OCI-M2 (cell line): ENCODE results near the gene IL1RL2.

Experiments
- DNase-seq: peaks from one replicate; lab custom pipeline; 2025; ENCODE audit not compliant: unreplicated experiment; lab: John Stamatoyannopoulos, UW

The IL1RL2 gene

GRCh38 chr2:102193074-102193473, 6.3 kb downstream of the IL1RL2 start:
- no peak for DNase-seq

DNA sequence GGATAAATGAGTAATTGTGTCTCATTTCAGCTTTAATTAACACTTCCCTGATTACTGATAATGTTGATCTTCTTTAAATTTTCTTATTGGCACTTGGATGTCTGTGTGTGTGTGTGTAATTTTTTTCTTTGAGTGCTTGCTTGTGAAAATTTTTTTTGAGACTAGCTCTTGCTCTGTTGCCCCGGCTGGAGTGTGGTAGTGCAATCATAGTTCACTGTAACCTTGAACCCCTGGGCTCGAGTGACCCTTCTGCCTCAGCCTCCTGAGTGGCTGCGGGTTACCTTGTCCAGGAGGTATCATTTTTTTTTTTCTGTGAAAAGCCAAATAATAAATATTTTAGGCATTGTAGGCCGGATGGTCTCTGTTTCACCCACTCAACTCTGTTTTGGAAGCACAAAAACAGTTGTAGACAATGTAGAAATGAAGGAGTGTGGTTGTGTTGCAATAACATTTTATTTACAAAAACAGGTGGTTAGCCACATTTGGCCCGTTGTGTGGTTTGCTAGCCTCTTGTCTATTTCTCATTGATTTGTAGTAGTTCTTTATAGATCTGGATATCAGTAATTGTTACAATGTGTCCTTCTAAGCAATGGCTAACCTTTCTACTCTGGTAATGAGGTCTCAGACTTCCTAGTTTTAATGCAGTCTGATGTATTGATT, 7.9 kb downstream of the IL1RL2 start:
- DNase-seq: no peak

DNA sequence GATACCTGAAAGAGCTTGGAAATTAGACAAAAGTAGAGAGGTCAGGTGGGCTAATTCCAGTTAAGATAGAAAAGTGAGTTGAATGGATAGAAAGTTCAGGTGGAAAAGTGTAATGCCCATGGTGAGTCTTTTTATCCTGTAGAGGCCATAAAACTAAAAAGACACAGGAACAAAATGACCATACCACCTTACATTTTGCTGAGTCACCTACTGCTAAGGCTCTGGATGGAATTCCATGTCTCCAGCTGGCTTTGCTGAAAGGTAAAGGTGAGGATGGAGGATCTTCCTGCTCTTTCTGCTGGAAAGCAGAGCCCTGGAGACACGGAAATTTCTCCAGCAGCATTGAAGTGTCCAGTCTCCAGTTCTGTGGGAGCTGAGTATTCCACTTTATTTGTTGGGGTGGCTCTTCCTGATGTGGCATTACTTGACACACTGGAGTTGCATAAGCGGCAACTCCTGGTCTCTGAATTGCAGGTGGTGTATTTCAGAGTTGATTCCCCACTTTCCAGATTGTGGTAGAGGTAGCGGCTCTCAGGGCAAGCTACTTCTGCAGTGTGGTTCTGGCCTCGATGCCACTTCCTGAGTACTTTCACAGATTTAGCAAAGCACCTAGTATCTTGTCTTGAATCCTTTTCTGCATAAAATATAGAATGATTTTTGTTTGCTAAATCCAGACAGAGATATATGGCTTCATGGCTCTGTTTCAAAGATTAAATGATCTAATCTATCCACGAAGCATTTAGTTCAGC, 10.7 kb downstream of the IL1RL2 start:
- DNase-seq: no peak

DNA sequence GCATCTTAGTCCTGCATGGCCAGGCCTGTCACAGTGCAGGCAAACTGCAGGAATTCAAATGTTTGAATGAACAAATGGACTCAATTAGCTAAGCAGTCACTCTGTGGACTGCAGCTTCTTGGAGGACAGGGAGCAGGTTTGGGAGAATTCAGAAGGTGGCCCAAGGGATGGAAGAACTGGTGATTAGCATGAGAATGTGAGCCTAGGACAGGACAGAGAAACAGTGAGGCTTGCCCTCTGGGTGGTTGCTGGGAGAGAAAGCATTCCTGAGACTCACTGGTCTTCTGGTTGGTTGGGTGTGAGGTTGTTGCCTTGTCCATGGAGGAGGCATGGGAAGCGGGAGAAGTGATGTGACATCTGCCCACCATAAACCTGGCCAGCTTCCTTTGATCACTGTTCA, 13.7 kb downstream of the IL1RL2 start:
- DNase-seq: no peak

GRCh38 chr2:102204638-102205037, 17.8 kb downstream of the IL1RL2 start:
- no peak for DNase-seq

- no peak for DNase-seq
These were observed 20.0 kb downstream of the IL1RL2 start for GRCh38 chr2:102206666-102207341.

GRCh38 chr2:102208774-102209173, 22.0 kb downstream of the IL1RL2 start:
- no peak for DNase-seq

DNA sequence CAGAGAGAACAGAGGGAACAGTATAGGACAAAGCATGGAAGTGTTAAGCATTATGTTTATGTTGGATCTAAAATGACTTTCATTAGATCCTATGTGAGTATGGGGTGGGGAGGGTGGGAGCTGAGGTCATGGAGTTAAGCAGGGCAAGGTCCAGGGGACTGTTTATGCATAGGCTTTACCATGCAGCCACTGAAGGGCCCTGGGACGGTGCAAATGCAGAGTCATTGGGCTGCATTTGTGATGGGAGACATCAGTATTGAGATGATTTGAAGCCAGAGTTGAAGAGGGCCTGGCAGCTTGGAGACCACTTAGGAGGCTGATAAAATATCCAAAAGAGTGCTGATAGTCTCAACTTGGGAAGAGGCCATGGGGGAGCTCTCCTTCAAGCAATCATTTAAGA, 22.7 kb downstream of the IL1RL2 start:
- DNase-seq: no peak

DNA sequence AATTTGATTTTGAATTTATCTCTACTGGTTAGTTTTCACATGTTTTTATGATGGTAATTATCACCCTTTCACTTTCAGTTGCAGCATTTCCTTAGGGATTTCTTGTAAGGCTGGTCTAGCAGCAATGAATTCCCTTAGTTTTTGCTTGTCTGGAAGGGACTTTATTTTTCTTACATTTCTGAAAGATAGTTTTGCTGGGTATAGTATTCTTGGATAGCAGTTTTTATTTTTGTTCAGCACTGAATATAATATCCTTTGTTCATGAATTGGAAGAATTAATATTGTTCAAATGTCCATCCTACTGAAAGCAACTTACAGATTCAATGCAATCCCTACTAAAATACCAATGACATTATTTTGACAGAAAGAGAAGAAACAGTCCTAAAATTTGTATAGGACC, 30.2 kb downstream of the IL1RL2 start:
- no peak for DNase-seq

DNA sequence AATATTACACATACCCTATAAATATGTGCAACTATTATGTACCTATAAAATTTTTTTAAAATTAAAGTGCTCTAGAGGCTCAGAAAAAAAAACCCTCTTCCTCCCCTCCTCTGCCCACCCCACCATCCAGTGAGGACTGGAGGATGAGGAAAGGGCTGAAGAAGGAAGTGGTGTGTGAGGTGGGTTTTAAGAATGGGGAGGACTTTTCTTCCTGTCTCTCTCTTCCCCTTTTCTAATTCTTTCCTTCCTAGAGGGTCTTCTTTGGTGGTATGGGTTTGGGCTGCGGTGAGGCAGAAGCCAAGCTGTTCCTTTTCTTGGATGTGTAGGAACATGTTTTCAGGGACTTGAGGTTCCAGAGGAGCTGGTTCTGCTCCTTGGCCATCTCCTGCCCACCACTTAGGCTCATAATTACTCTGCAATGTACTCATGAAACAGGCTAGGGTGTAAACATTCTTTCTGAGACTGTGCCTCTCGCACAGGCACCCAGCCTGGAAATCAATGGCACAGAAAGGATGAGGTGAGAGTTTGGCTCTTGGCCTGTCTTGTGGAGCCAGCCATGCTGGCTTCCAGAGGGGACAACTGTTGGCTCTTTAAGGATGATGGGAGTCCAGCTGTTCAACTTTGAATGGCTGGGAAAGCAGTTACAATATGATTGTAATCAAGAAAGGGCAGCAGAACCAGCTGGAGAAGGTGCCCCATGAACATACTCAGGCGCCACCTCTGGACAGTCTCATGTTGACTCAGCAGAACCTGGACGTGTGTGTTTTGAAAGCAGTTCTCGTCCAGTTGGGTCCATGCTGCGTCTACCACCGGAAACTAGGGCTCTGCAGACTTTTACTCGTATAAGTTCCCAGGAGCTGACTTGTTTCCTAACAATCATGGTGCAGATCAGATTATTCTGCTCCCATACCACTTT, 38.3 kb downstream of the IL1RL2 start:
- DNase-seq: no peak

DNA sequence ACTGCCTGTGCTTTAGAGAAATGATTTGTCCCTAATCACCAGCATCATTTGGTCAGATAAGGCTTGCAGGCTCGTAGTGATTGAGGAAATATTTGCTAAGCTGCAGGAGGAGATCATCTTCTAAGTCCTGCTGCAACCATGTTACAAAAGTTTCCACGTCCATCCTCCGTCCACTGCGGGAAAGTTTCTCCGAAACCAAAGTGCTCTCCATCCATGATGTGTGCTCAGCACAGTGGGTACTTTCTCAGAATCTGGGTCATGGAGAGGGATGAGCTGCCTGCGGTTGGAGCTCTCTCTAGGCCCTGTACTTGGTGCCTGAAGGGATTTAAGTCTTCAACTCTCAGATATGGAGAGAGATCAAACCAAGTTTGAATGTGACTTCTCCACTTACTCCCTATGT, 39.3 kb downstream of the IL1RL2 start:
- DNase-seq: no peak

GRCh38 chr2:102226612-102227391, 40.0 kb downstream of the IL1RL2 start:
- DNase-seq: no peak

DNA sequence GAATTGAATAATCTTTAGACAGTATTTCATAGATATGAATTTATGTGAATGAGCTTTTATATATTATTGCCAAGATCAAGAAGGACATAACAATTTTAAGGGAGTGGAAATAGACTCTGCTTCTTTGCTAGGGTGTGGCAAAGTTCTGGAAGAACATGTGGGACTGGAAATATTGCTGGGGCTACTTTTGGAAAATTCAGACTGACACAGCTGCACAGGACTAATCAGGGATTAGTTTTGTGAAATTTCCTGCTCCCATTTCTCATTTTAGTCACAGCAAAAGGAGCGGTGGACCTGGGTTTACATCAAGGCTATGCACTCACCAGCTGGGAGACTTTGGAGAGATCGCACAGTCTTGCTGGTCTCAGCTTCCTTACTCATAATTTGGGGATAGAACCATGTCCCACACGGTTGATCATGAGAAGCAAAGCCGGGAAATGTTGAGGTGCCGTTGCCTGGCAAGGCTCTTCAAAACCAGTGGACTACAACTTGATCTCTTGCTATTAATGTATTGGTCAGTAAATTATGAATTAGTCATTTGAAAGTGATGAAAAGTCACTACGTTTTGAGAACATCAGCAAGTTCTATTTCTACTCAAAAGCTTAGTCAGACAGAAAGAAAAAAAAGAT, 42.4 kb downstream of the IL1RL2 start:
- no peak for DNase-seq

- no peak for DNase-seq
These were observed 43.6 kb downstream of the IL1RL2 start for GRCh38 chr2:102230410-102230909.

GRCh38 chr2:102233132-102233884, 46.5 kb downstream of the IL1RL2 start:
- DNase-seq: no peak

- no peak for DNase-seq
These were observed 48.2 kb downstream of the IL1RL2 start for GRCh38 chr2:102235042-102235473.

- DNase-seq: no peak
These were observed 48.7 kb downstream of the IL1RL2 start for GRCh38 chr2:102235491-102235890.

GRCh38 chr2:102236132-102236531, 49.3 kb downstream of the IL1RL2 start:
- no peak for DNase-seq

GRCh38 chr2:102237176-102237575, 50.4 kb downstream of the IL1RL2 start:
- no peak for DNase-seq
